GF-D8 (cell line): Measurements from ENCODE around the gene ZNF775.

Experiments
- DNase-seq: peaks from one replicate; lab custom pipeline; 2025; lab: John Stamatoyannopoulos, UW

Gene ZNF775

DNA sequence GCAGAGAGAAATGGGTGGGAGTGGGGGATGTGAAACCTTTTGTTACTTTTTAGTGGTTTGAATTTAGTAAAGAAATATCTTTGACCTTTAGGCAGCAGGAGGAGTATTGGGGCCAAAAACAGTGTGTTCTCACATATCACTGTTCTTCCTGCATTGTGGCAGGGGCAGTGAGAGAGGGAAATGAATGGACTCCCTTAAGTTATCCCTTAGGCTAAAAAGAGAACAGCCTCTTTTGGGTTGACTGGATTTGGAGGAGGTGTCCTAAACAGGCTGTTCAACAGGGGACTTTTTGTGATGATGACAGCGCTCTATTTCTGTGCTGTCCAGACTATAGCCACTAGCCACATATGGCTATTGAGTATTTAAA is 22.3 kb downstream of the ZNF775 start:
- no peak for DNase-seq

DNA sequence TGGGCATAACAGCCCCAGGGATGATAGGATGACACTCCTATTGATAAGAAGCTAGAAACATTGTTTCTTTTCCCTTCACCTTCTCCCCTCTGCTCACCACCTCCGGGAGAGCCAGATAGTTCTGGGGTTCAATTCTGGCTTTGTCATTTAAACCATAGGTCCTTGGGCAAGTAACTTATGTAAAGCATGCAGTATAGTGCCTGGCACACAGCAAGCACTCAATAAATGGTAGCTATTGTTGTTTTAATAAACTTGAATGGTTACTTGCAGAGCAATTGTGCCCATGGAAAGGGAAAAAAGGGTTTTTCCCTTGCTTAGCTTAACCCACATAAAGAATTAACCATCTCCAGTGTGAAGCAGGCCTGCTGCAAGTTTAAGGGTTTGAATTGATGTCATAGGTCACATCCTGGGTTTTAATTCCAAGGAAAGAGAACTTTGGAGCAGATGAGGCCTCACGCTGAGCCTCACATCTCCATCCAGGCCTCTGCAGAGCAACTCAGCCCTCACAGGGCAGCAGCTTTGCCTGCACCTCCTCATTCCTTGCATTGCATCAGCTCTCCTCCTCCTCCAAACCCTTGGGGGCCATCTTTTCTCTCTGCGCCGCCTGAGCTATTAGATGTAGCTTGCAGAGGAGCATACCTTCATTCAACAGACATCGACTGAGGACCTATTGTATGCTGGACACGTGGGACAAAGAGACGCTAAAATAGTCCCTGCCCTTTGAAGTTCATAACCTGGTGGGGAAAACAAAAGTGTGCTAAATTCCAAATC is 22.9 kb downstream of the ZNF775 start:
- no peak for DNase-seq

DNA sequence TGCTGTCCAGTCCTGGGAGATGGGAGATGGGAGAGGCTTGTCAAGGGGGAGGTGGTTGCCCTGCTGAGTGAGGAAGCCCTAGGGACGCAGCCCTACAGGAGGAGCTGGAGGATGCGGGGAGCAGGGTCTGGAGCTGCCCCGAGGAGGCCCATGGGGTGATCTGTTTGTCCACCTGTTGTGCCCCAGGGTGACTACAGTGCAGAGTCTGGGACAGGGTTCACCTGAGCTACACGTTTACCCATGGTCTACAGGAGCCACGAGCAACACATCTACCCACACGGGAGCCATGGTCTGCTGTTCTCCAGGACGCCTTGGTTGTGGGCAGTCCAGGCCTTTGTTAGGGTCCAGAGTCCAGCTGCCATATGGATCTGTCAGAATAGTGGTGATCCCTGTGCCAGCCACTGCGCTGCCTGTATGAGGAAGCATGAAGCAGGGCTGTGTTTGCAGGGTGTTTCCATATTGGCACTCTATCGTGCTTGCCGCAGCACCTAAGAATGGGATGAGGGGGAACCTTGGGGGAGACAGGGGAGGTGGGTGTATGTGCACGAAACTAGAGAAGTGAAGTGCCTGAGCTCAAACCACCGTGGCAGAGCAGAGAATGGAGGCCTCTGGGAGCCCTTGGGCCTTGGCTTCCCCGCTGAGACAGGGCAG is 23.7 kb downstream of the ZNF775 start:
- no peak for DNase-seq

DNA sequence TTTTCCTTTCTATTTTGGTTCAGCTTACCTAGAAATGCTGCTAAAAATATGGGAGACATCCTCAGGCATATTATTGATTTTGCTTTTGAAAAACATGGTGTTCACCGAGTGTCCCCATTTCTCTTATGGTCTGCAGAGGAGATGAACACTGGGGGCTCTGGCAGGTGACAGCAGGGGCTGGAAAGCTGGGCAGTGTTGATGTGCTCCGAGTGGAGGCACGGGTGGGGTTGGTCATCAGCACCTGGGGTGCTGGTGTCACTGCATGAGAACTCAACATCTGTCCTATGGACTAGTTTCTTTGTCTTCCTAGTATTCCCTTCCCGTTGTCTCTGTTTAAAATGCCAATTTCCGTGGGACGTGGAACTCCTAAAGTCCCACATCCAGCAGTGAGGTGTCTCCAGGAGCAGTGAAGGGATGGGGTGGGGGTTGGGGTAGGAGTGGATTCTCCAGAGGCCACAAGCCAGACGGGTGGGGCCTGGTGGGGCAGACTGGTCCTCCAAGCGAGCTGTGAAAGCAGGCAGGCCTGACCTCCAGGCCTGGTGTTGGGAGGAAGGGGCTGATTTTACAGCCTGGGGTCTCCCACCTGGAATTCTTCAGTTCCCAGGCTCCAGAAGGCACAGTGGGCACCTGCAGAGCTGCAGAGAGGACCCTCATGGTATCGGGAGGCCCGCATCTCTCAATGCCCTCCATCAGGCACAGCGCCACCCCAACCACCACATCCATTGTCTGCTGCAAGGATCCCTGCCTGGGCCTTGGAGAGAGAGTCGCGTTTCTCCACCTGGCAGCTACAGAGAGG is 24.4 kb downstream of the ZNF775 start:
- no peak for DNase-seq

DNA sequence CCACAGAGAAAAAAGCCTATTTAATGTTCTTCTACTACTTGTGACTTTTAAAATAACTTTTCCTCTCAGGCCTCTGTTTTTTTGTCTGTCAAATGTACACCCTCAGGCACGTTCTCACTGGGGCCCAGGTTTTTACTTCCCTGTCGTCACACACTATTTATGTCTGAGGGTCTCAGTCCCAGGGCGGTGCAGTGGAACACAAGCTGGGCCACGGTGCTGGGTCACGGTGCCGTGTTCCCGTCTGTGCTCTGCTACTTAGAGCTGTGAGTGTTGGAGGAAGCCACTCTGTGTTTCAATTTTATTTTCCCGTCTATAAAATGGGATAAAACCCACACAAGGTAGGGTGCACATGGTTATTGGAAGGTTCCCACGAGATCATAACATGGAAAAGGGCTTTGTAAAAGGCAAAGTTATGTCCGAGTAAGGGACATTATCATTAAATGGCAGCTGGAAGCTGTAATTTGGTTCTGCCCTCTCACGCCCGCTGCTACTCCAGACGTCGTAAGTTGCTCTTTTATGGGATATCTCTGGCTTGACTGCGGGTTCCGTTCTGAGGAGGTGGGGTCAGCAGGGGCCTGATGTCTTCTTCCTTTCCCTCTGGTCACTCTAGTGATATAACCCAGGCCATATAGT is 25.2 kb downstream of the ZNF775 start:
- peak; percentile 20 for DNase-seq

DNA sequence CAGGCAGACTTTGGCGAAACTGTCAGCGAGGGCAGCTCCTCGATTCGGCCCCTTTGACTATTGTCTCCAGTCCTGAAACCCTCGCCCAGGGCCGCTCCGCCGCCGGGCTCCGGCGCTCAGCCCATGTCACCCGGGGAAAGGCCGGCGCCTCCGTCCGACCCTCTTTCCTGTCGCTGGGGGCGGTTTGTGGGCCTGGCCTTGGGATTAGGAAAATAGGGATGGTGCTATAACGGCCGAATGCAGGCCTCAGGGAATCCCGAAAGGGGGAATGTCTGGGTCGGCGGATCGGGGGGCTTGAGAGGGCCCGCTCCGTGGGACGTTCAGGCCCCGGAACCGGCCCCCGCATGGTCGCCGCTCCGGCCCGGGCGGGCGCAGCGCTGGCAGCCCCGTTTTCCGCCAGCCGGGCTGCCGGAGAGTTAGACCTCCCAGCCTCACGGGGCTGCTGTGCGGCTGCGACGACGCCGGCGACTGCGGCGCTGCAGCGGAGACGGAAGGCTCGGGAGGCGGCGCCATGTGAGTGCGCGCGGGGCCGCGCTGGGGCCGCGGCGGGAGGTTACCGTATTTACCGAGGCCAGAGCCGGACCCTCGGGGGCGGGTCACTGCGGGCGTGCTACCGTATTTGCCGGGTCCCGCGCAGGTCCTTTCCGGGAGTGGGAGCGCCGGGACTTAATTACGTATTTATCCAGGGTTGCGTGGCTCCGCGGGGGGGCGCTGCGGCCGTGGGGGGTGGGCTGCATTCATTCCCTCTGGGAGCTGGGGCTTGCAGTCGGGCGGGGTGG is 25.9 kb downstream of the ZNF775 start:
- DNase-seq, result peak; percentile 67

DNA sequence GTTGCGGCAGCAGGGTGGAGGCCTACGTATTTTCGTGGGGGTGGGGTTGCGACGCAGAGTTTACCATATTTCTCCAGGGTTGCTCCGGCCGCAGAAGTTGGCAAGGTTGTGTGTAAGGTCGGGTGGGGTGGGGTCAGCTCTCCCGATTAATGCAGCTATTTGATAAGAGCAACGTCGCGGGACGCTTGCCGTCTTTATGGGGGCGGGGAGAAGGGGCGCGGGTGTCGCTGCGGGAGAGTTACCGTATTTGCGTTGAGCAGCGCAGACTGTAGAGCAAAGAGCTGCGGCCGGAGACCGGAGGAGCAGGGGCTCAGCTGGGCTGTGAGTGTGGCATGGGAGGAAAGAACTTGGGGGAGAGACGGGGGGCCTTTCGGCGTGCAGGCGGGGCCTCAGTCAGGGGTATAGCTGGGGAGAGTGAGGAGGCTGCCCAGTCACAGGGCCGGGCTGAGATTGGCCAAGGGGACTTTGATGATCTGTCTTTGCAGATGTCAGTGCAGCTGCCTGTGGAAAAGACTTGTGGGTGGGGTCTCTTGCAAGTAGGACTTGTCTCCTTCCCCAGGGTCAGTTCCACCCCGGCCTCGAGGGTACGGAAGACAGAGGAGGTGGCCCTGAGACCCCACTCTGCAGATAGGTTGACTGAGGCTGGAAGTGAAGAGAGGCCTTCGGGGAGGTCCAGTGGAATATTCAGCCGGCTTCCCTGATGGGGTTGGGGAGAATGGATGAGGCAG is 26.6 kb downstream of the ZNF775 start:
- DNase-seq, result no peak

DNA sequence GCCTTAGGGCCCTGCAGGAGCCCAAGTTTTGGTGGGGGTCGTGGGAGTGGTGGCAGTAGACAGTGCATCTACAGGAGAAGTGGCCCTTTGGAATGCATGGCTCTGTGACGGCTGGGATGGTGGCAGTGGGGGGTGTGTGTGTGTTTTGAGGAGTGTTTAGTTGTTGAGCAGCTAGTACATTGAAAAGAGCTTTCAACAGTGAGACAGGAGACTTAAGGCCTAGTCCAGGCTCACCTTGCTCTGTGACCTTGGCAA is 27.1 kb downstream of the ZNF775 start:
- DNase-seq, result no peak

DNA sequence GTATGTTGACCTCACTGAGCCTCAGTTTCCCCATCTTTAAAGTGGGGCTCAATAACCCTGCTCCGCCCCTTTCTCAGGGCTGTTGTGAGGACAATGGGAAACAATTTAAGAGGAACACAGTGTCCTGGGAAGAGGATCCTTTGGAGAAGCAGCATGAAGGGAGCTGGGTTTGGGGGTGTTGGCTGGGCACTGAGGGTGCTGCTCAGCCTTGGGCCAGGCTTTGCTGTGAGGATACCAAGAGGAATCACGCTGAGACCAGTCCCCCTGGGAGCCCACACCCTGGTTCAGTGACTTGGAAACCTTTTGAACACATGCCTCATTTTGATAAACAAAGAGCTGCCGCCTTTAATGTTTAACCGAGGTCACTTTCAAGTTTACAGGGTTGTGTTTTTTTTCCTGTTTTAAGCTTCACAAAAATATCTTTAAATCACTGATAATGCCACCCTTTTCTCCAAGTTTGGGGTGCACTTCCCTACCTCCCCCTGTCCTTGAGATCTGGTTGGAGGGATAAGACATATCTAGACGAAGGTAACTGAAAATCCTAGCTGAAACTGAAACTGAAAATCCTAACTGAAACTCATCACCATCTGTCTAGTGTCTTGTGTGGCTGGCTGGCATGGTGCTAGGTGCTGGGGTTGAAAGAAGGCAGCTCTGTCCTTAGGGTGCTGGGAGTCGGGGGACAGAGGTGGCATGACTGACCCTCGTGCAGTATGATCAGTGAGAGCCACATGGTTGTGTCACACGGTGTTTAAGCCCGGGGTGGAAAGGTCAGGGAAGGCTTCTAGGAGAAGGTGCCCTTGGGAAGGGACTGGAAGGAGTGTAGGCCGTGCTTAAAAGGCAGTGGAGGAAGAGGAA is 27.7 kb downstream of the ZNF775 start:
- DNase-seq, result no peak

DNA sequence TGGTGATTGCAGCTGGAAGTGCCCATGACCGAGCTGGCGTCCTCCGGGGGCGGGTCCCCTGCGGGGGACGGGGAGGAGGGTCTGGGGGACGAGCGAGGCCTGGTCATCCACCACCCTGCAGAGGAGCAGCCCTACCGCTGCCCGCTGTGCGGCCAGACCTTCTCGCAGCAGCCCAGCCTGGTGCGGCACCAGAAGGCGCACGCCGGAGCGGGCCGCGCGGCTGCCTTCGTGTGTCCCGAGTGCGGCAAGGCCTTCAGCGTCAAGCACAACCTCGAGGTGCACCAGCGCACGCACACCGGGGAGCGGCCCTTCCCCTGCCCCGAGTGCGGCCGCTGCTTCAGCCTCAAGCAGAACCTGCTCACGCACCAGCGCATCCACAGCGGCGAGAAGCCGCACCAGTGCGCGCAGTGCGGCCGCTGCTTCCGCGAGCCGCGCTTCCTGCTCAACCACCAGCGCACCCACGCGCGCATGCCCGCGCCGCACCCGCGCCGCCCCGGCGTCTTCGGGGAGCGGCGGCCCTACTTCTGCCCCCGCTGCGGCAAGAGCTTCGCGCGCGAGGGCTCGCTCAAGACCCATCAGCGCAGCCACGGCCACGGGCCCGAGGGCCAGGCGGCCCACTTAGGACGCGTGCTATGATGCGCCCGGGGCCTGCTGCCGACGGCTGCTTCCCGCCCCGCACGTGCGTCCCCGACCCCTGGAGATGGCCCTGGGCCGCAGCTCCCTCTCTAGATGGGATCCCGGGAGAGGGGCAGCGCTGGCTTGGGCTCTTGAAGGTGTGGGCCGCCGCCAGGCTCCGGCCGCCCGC is 28.7 kb downstream of the ZNF775 start:
- DNase-seq, result no peak

DNA sequence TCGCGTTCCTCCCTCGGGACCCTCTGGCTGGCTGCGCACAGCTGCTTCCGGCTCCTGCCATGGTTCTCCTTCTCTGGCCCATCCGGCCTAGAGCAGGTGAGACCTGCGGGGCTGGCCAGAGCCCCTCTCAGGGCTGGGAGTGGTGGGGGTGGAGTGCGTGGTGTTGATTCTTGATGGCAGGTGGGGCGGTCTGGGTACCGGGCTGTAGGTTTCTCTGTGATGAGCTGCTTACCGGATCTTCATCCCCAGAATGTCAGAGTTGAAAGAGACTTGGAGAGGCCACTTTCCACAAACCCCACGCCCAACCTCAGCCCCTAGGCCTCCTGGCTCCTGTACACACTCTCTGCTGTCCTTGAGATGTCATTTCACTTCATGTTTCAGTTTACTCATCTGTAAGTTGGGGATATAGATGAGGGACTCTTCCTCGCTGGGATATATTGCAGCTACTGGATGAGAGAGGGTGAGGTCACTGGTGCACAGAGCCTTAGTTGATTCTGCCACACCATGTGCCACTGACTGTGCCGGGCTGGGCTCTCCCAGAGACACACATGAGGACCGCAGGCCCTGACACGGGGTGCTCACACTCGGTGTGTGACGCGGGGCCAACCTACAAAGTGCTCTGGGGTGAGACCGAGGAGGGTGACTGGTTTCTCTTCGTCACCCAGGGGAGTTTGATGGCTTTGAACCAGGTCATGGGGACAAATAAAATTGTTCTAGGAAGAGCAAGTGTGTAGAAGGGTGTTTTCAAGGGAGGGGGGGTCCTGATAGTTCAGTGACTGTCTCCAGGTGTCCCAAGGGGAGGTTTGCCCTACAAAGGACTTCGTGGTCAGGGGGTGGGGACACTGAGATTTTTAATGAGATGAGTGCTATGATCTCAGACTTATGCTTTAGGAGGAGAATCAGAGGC is 29.5 kb downstream of the ZNF775 start:
- DNase-seq, result no peak

DNA sequence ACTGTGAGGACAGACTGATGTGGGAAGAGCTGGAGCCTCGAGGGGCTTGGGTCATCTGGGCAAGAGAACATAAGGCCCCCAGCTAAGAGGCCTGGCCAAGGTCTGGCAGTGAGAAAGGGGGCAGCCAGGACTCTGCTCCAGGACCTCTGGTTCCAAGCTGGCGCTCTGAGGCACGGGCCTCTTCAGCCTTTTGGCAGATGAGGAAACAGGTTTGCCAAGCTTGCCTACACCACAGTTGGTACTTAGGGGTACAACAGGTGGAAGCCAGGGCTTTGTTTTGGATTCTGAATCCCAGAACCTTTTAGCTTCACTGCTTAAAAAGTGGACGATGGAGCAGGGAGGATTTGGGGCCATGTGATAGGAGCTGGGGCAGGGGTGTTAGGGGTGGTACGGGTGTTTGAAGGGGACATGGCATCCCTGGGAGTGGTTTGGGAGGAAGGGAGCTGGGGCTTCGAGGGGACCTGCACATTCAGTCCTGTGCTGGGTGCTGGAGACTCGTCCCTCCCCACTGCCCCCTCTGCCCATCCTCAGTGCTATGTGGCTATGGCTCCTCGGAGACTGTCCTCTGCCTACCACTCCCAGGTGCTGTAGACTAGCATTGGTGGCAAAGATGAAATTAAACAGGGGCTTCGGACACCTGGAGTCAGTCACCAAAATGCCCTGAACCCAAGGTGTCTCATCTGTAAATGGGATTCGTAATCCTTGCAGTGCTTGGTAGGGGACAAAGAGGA is 30.3 kb downstream of the ZNF775 start:
- DNase-seq, result no peak

DNA sequence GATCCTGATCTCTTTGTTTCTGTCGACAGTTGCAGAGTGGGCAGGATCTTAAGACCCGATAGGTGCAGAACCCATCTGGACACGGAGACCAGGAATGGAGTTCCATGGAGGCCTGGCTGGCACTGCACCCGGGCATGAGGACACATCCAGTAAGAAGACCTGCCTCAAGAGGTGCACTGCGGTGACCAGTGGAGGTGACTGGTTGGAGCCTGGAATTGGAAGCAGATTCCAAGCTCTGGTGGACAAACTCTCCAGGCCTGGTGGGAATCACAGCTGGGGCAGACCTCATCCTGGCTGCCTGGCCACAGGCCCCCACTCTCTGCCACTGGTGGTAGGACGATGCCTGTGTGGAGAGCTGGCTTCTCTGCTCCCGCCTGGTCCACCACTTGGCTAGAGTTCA is 31.0 kb downstream of the ZNF775 start:
- DNase-seq, result no peak

DNA sequence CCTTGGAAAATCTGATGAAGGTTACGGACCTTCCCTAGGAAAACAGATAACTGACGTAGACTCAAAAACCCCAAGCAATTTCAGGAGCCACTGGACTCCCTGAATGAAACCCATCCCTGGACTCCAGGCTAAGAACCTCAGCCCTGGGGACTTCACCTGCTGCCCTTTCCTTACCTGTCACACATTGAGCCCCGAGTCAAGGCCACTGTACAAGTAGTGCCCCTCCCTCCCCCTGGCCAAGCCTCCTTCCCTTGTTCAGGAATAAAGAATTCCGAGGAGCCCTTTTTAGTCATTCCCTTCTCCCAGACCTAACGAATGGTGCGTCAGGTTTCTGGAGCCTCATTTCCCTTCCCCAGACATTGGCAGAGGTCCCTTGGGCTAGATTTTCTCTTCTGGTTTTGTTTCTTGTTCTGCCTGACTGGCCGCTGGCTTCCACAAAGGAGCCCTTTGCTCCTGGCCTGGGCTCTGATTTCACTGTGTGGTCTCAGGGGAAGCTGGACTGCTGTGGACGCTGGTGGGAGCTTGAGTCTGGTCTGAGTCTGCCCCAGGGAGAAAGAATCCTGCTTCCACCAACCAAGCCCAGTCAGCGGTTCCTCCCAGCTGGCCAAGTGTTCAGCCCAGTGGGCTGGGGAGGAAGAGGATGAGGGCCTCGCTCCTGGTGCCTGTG is 31.7 kb downstream of the ZNF775 start:
- no peak for DNase-seq

DNA sequence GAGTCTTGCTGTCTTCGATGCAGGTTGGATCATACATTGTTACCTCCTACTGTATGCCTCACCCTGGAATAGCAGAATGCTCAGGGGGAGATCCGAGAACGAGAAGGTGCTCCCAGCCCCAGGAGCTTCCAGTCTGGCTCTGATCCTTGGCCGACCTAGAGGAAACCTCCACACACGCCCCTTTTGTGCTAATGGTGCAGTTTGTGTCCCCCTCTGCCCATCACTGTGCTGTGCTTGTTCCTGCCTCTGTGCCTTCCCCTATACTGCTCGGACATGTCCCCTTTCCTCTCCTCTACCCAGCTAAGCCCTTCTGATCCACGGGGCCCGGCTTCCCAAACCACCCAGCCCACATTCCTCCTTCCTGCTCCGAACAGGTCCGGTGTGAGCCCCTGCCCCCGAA is 32.5 kb downstream of the ZNF775 start:
- no peak for DNase-seq

DNA sequence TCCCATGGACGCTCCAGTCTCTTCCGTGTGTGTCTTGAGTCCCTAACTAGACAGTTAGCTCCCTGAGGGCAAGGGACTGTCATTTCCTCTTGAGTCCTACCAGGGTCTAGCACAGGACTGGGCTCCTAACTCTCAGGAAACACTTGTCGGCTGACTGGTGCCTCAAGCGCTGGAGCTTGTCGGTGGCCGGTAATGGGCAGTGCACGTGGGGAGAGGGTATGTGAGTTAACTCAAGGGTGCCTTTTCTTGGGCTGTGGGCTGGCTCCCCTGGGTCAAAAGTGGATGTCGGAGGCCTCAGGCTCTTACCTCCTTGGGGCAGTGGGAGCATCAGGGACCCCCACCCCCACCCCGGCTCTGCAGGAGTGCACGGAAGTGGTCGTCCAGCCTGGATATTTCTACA is 32.9 kb downstream of the ZNF775 start:
- DNase-seq, result no peak
